SU-DHL-6 (cell line): ENCODE data around the gene LCMT2.

ENCODE experiments used
- H2AFZ ChIP-seq: fragments of 200-600 bp; sonication (generic); 2 replicates; pipeline ENCODE4 v1.6.1; 2014; ENCODE audit warnings: low read depth, mild to moderate bottlenecking, moderate library complexity, mixed read lengths, antibody characterized with exemption, low read length; ENCODE audit not compliant: severe bottlenecking
- H3F3A ChIP-seq: fragments of 200-600 bp; shearing (Covaris generic); 2 replicates; pipeline ENCODE4 v1.6.0; 2016; ENCODE audit warnings: antibody characterized with exemption, mild to moderate bottlenecking; ENCODE audit not compliant: insufficient read depth
- H3K27ac ChIP-seq: fragments of 200-600 bp; sonication (generic); 2 replicates; pipeline ENCODE4 v1.5.1; 2016; ENCODE audit warnings: low read depth, mild to moderate bottlenecking, low read length, moderate library complexity, mixed read lengths
- H3K27me3 ChIP-seq: fragments of 200-600 bp; sonication (generic), shearing (Covaris generic); 2 replicates; pipeline ENCODE4 v1.6.0; 2014; ENCODE audit warnings: mild to moderate bottlenecking, low read length
- H3K36me3 ChIP-seq: fragments of 200-600 bp; sonication (generic); 2 replicates; pipeline ENCODE4 v1.6.1; 2014; ENCODE audit warnings: mild to moderate bottlenecking, low read length, mixed read lengths
- H3K4me2 ChIP-seq: fragments of 300-600, 200-600 bp; shearing (Covaris generic), sonication (generic); 2 replicates; pipeline ENCODE4 v1.6.0; 2014; ENCODE audit warnings: low read length, low read depth, mild to moderate bottlenecking; ENCODE audit not compliant: poor library complexity, severe bottlenecking
- H3K4me3 ChIP-seq: fragments of 200-600 bp; sonication (generic); 2 replicates; pipeline ENCODE4 v1.5.1; 2014; ENCODE audit warnings: antibody characterized with exemption, low read length, mild to moderate bottlenecking, mixed read lengths; ENCODE audit not compliant: insufficient read depth, poor library complexity, severe bottlenecking
- H3K79me2 ChIP-seq: fragments of 200-600 bp; sonication (generic); 2 replicates; pipeline ENCODE4 v1.6.1; 2014; ENCODE audit warnings: mild to moderate bottlenecking, low read length, moderate library complexity; ENCODE audit not compliant: insufficient read depth
- H3K9ac ChIP-seq: fragments of 200-600 bp; sonication (generic); 2 replicates; pipeline ENCODE4 v1.7.0; 2014; ENCODE audit warnings: mild to moderate bottlenecking, low read length
- H3K9me2 ChIP-seq: fragments of 200-600 bp; sonication (generic); replicated peaks from 2 replicates; pipeline ENCODE4 v1.6.1; 2014; ENCODE audit warnings: low read length; ENCODE audit not compliant: insufficient read depth
- H3K9me3 ChIP-seq: fragments of 200-600 bp; sonication (generic); 2 replicates; pipeline ENCODE4 v1.6.1; 2014; ENCODE audit warnings: low read length, mixed read lengths; ENCODE audit not compliant: insufficient read depth
- H4K20me1 ChIP-seq: fragments of 200-600 bp; sonication (generic); 2 replicates; pipeline ENCODE4 v1.6.1; 2014; ENCODE audit warnings: low read depth, mild to moderate bottlenecking, antibody characterized with exemption, low read length, moderate library complexity, mixed read lengths
- EZH2phosphoT487 ChIP-seq: fragments of 200-600 bp; sonication (generic), shearing (Covaris generic); conservative IDR thresholded peaks from 2 replicates; pipeline ENCODE4 v1.6.1; 2018; ENCODE audit warnings: mild to moderate bottlenecking, antibody characterized with exemption, low read length, moderate library complexity, mixed read lengths
- TF ChIP-seq, protein P1 (sequence below): fragments of 200-600 bp; sonication (generic); IDR thresholded peaks from one replicate; pipeline ENCODE4 v1.5.1; 2017; ENCODE audit warnings: antibody characterized with exemption, mild to moderate bottlenecking, low read length, moderate library complexity; ENCODE audit not compliant: insufficient read depth, poor library complexity, severe bottlenecking

The LCMT2 gene

DNA sequence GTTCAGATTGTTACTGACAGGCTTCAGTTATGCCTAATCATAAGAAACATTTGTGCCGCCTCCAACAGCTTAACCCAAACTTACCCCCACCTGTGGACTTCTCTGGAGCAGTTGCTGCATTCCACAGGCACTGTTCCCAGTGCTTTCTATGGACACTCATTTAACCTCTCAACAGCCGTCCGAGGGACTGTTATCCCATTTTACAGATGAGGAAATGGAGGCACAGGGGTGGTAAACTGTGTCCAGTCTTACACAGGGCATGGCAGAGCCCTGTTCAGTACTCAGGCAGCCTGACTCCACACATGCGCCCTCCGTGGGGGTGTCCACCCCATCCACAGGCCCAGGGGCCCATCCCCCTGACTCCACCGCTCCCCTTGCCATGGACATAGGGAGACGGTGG is 49.4 kb downstream of the LCMT2 start:
- H3K79me2 ChIP-seq: no peaks in the 10 kb centered on the region
- H3K27me3 ChIP-seq: no peaks in the 10 kb centered on the region
- no peak overlapping the region for H2AFZ ChIP-seq

DNA sequence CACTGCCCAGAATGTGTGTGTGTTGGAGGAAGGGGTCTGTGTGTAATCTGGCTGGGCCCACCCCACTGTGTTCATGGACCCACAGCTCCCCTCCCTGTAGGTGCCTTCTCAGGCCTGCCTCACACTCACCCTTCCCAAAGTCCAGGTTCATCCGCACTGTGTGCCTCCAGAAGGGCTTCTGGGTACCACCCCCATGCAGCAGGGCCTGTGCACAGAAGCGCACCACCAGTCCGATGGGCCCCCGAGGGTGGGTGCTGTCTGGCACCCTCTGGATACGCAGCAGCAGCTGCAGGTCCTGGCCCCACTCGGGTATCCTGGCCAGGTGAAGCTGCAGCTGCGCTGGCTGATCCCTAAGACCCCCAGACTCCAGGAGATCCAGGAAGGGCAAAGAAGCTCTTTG is 50.9 kb downstream of the LCMT2 start:
- Histone ChIP-seq H3K27me3 (no peaks in the 10 kb centered on the region), H3K36me3 (no peaks in the 10 kb centered on the region), H3K4me3 (no peak overlapping the region), H3K9me3 (no peaks in the 10 kb centered on the region), H3K27ac (no peak overlapping the region), H3K9me2 (no peaks in the 10 kb centered on the region), H2AFZ (no peak overlapping the region), H3K4me2 (no peak overlapping the region), H4K20me1 (no peaks in the 10 kb centered on the region), H3K9ac (no peak overlapping the region), H3F3A (no peaks in the 10 kb centered on the region), H3K79me2 (no peaks in the 10 kb centered on the region)
- TF ChIP-seq, protein P1, sequence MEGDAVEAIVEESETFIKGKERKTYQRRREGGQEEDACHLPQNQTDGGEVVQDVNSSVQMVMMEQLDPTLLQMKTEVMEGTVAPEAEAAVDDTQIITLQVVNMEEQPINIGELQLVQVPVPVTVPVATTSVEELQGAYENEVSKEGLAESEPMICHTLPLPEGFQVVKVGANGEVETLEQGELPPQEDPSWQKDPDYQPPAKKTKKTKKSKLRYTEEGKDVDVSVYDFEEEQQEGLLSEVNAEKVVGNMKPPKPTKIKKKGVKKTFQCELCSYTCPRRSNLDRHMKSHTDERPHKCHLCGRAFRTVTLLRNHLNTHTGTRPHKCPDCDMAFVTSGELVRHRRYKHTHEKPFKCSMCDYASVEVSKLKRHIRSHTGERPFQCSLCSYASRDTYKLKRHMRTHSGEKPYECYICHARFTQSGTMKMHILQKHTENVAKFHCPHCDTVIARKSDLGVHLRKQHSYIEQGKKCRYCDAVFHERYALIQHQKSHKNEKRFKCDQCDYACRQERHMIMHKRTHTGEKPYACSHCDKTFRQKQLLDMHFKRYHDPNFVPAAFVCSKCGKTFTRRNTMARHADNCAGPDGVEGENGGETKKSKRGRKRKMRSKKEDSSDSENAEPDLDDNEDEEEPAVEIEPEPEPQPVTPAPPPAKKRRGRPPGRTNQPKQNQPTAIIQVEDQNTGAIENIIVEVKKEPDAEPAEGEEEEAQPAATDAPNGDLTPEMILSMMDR: no peak
- no peak for TF ChIP-seq EZH2phosphoT487

More for the DNA sequence above, 49.4 kb downstream of the LCMT2 start:
- Histone ChIP-seq H3K4me3 (no peak overlapping the region), H3K36me3 (no peaks in the 10 kb centered on the region), H3K4me2 (no peak overlapping the region), H3K9ac (no peak overlapping the region), H3K9me3 (no peaks in the 10 kb centered on the region), H3K9me2 (no peaks in the 10 kb centered on the region), H3K27ac (no peak overlapping the region), H3F3A (no peaks in the 10 kb centered on the region), H4K20me1 (no peaks in the 10 kb centered on the region)
- TF ChIP-seq, protein P1: no peak
- no peak for TF ChIP-seq EZH2phosphoT487

DNA sequence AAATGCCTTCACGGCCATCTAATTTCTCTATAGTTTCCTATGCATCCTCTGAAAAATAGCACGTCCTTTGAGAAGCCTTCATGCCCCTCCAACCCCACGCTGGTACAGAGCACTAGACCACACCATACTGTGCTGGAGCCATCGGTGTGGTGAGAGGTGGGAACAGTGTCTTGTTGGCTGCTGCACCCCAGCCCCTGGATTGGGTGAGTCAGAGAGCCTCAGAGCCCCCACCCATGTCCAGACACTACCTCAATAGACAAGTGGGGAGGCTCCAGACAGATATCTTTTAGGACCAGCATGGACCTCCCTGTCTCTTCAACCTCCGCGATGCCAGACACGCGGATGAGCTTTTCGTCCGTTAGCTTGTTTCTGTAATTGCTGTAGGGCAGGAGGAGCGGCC is 51.5 kb downstream of the LCMT2 start:
- Histone ChIP-seq H3K27ac (no peak overlapping the region), H4K20me1 (no peaks in the 10 kb centered on the region), H3K4me2 (no peak overlapping the region), H3F3A (no peaks in the 10 kb centered on the region), H3K9ac (no peak overlapping the region), H3K9me2 (no peaks in the 10 kb centered on the region), H3K79me2 (no peaks in the 10 kb centered on the region), H3K36me3 (no peaks in the 10 kb centered on the region), H3K4me3 (no peak overlapping the region), H2AFZ (no peak overlapping the region), H3K9me3 (no peaks in the 10 kb centered on the region), H3K27me3 (no peaks in the 10 kb centered on the region)
- no peak for TF ChIP-seq EZH2phosphoT487
- TF ChIP-seq, protein P1: no peak
